ENCODE measurements around the gene COL4A5. TPM values are rescaled to one million over a fixed set of nuclear protein-coding genes. Genes with fewer than 3 reads are reported as not detected.

Gene COL4A5
- total and polyA plus RNA-seq, 2 donors (not counting 3 experiments of a cell fraction or from before 2014, with no cell fraction given): 15.4 to 28.8 TPM

GRCh38 chrX:108456971-108457477, 17.4 kb downstream of the COL4A5 start:
- no peak overlapping the region for H3K4me2 ChIP-seq (ENCODE audit: insufficient read depth, low read length)
- H3K36me3 ChIP-seq (ENCODE audit: control insufficient read depth in 2 of 2, extremely low read depth in 1 of 2, insufficient read depth in 2 of 2, low read length in 2 of 2): no peaks in the 10 kb centered on the region
- no peaks in the 10 kb centered on the region for H3K27me3 ChIP-seq (ENCODE audit: control insufficient read depth in 2 of 2, insufficient read depth in 2 of 2, low read length in 2 of 2)
- CTCF ChIA-PET: no interaction called here
- H3K79me2 ChIP-seq (ENCODE audit: control insufficient read depth, insufficient read depth, low read length): no peaks in the 10 kb centered on the region
- no peaks in the 10 kb centered on the region for H3K9me3 ChIP-seq (replicated peaks; ENCODE audit: control insufficient read depth, insufficient read depth, low read length)
- no peak overlapping the region for H2AFZ ChIP-seq (ENCODE audit: low read depth, low read length)
- no peaks in the 10 kb centered on the region for H3K9me1 ChIP-seq (replicated peaks; ENCODE audit: control insufficient read depth, extremely low read depth, insufficient read depth, low read length)
- dilution Hi-C loops (cut with MboI; ENCODE audit: extremely low pct_ligation_motif_present, low sequenced_read_pairs) (no loop called here), intact Hi-C loops (cut with micrococcal nuclease) (no loop called here)
- no peaks in the 10 kb centered on the region for H4K20me1 ChIP-seq (replicated peaks; ENCODE audit: control insufficient read depth, extremely low read depth, insufficient read depth, low read length)
- no peak overlapping the region for H3K27ac ChIP-seq (ENCODE audit: insufficient read depth, low read depth, low read length)
- POLR2A ChIA-PET: no interaction called here
- DNase-seq (ENCODE audit: low read depth, low spot score): no peak
- BruUV-seq (replicated peaks): no TSS peak
- H3K4me3 ChIP-seq (replicated peaks in 1 of 3; ENCODE audit: insufficient read depth in 1 of 3, low read depth in 1 of 3, low read length in 3 of 3): no peak overlapping the region
- FAIRE-seq: no peak
- no peak for TF ChIP-seq JUN (IDR thresholded peaks at IDR 0.05; ENCODE audit: borderline replicate concordance, insufficient read depth, insufficient read length, low read depth)
- TF ChIP-seq FOS (IDR thresholded peaks at IDR 0.05; ENCODE audit: borderline replicate concordance, insufficient read depth, low read length): no peak
- no peak for TF ChIP-seq EZH2 (IDR thresholded peaks at IDR 0.05; ENCODE audit: borderline replicate concordance, low read depth, low read length, severe bottlenecking)
- no peak for TF ChIP-seq POLR2AphosphoS5 (IDR thresholded peaks at IDR 0.05; ENCODE audit: insufficient read depth, low read depth, low read length)
- TF ChIP-seq POLR2A (IDR thresholded peaks at IDR 0.05; ENCODE audit: low read depth, low read length): no peak
- no peak for TF ChIP-seq GATA2 (IDR thresholded peaks at IDR 0.05; ENCODE audit: insufficient read depth, insufficient read length, low read depth, low read length)
- TF ChIP-seq MAX (IDR thresholded peaks at IDR 0.05; ENCODE audit: insufficient read depth, insufficient read length): no peak
- TF ChIP-seq MYC (IDR thresholded peaks at IDR 0.05; ENCODE audit: low read depth, low read length): no peak
- no peak for TF ChIP-seq CTCF (IDR thresholded peaks at IDR 0.05; ENCODE audit: extremely low read depth in 1 of 2, insufficient read depth in 1 of 2, low read depth in 1 of 2, low read length in 2 of 2)
- no peaks in the 10 kb centered on the region for H3K4me1 ChIP-seq (ENCODE audit: control insufficient read depth, extremely low read depth, insufficient read depth, low read length)
- no peak overlapping the region for H3K9ac ChIP-seq (replicated peaks; ENCODE audit: extremely low read depth, insufficient read depth, low read length)
